Skeletal muscle satellite cell (primary cell): ENCODE data around the gene P4HB.

Experiments
- H3K27me3 ChIP-seq: 2 replicates; pipeline ENCODE4 v1.7.0; 2013; ENCODE audit warnings: low read length; ENCODE audit not compliant: control insufficient read depth, insufficient read depth
- H3K36me3 ChIP-seq: 2 replicates; pipeline ENCODE4 v1.7.0; 2013; ENCODE audit warnings: mild to moderate bottlenecking, control low read depth, low read length; ENCODE audit not compliant: insufficient read depth
- H3K4me1 ChIP-seq: 2 replicates; pipeline ENCODE4 v1.7.0; 2013; ENCODE audit warnings: low read length; ENCODE audit not compliant: control insufficient read depth, insufficient read depth
- H3K4me2 ChIP-seq: 2 replicates; pipeline ENCODE4 v1.7.0; 2013; ENCODE audit warnings: mild to moderate bottlenecking, low read length
- H3K4me3 ChIP-seq: 2 replicates; pipeline ENCODE4 v1.7.0; 2013; ENCODE audit warnings: low read length
- H3K9ac ChIP-seq: 2 replicates; pipeline ENCODE4 v1.7.0; 2013; ENCODE audit warnings: mild to moderate bottlenecking, low read depth, low read length, moderate library complexity
- H3K9me3 ChIP-seq: replicated peaks from 2 replicates; pipeline ENCODE4 v1.7.0; 2013; ENCODE audit warnings: mild to moderate bottlenecking, control low read depth, low read length

Gene P4HB

GRCh38 chr17:81889602-81890001, 29.3 kb upstream of the P4HB start:
- H3K36me3 ChIP-seq = peaks cover 54% of the 10 kb centered on the region
- H3K9me3 ChIP-seq = no peaks in the 10 kb centered on the region
- peak overlapping the region; percentile 98 for H3K4me3 ChIP-seq
- H3K4me2 ChIP-seq = peak overlapping the region; percentile 98
- peak overlapping the region; percentile 97 for H3K9ac ChIP-seq
- peaks cover 46% of the 10 kb centered on the region for H3K4me1 ChIP-seq
- H3K27me3 ChIP-seq = no peaks in the 10 kb centered on the region

GRCh38 chr17:81888988-81889595, 28.8 kb upstream of the P4HB start:
- Histone ChIP-seq H3K4me2 (peak overlapping the region; percentile 98), H3K36me3 (peaks cover 53% of the 10 kb centered on the region), H3K9ac (no peak overlapping the region), H3K9me3 (no peaks in the 10 kb centered on the region), H3K4me3 (no peak overlapping the region), H3K4me1 (peaks cover 51% of the 10 kb centered on the region), H3K27me3 (no peaks in the 10 kb centered on the region)

- H3K36me3 ChIP-seq = peaks cover 55% of the 10 kb centered on the region
- no peak overlapping the region for H3K4me2 ChIP-seq
- H3K9me3 ChIP-seq = no peaks in the 10 kb centered on the region
- H3K4me3 ChIP-seq = no peak overlapping the region
- no peak overlapping the region for H3K9ac ChIP-seq
- H3K27me3 ChIP-seq = no peaks in the 10 kb centered on the region
- H3K4me1 ChIP-seq = peaks cover 52% of the 10 kb centered on the region
These were observed 28.0 kb upstream of the P4HB start for GRCh38 chr17:81888105-81888987.

- Histone ChIP-seq H3K4me1 (peaks cover 48% of the 10 kb centered on the region), H3K4me3 (no peak overlapping the region), H3K36me3 (peaks cover 65% of the 10 kb centered on the region), H3K4me2 (peak overlapping the region; percentile 45), H3K9me3 (no peaks in the 10 kb centered on the region), H3K27me3 (no peaks in the 10 kb centered on the region), H3K9ac (no peak overlapping the region)
These were observed 25.7 kb upstream of the P4HB start for GRCh38 chr17:81885869-81886548.

- peaks cover 67% of the 10 kb centered on the region for H3K36me3 ChIP-seq
These were observed 25.1 kb upstream of the P4HB start for GRCh38 chr17:81885454-81885853.

GRCh38 chr17:81884968-81885367, 24.6 kb upstream of the P4HB start:
- Histone ChIP-seq H3K9ac (no peak overlapping the region), H3K36me3 (peaks cover 65% of the 10 kb centered on the region), H3K4me2 (peak overlapping the region; percentile 6), H3K27me3 (no peaks in the 10 kb centered on the region), H3K9me3 (no peaks in the 10 kb centered on the region), H3K4me3 (no peak overlapping the region), H3K4me1 (peaks cover 42% of the 10 kb centered on the region)

More at GRCh38 chr17:81885454-81885853, 25.1 kb upstream of the P4HB start:
- Histone ChIP-seq H3K27me3 (no peaks in the 10 kb centered on the region), H3K4me3 (no peak overlapping the region), H3K9ac (no peak overlapping the region), H3K4me1 (peaks cover 47% of the 10 kb centered on the region), H3K9me3 (no peaks in the 10 kb centered on the region), H3K4me2 (peak overlapping the region; percentile 29)

- Histone ChIP-seq H3K4me1 (peaks cover 38% of the 10 kb centered on the region), H3K9ac (no peak overlapping the region), H3K4me2 (peak overlapping the region; percentile 6), H3K27me3 (no peaks in the 10 kb centered on the region), H3K4me3 (no peak overlapping the region), H3K36me3 (peaks cover 64% of the 10 kb centered on the region), H3K9me3 (no peaks in the 10 kb centered on the region)
These were observed 24.2 kb upstream of the P4HB start for GRCh38 chr17:81884520-81884919.

- Histone ChIP-seq H3K9ac (no peak overlapping the region), H3K36me3 (peaks cover 40% of the 10 kb centered on the region), H3K4me3 (no peak overlapping the region), H3K27me3 (no peaks in the 10 kb centered on the region), H3K4me2 (no peak overlapping the region), H3K4me1 (peaks cover 1% of the 10 kb centered on the region), H3K9me3 (no peaks in the 10 kb centered on the region)
These were observed 18.8 kb upstream of the P4HB start for GRCh38 chr17:81879121-81879520.

GRCh38 chr17:81878294-81878693, 18.0 kb upstream of the P4HB start:
- Histone ChIP-seq H3K9me3 (no peaks in the 10 kb centered on the region), H3K9ac (no peak overlapping the region), H3K4me1 (no peaks in the 10 kb centered on the region), H3K4me2 (no peak overlapping the region), H3K4me3 (no peak overlapping the region), H3K36me3 (peaks cover 37% of the 10 kb centered on the region), H3K27me3 (no peaks in the 10 kb centered on the region)

GRCh38 chr17:81877569-81877968, 17.2 kb upstream of the P4HB start:
- Histone ChIP-seq H3K4me3 (no peak overlapping the region), H3K4me2 (no peak overlapping the region), H3K36me3 (peaks cover 34% of the 10 kb centered on the region), H3K9ac (no peak overlapping the region), H3K9me3 (no peaks in the 10 kb centered on the region), H3K27me3 (no peaks in the 10 kb centered on the region), H3K4me1 (peaks cover 5% of the 10 kb centered on the region)

GRCh38 chr17:81871387-81872230, 11.3 kb upstream of the P4HB start:
- Histone ChIP-seq H3K36me3 (peaks cover 29% of the 10 kb centered on the region), H3K9me3 (no peaks in the 10 kb centered on the region), H3K27me3 (no peaks in the 10 kb centered on the region), H3K4me2 (peak overlapping the region; percentile 100), H3K4me3 (peak overlapping the region; percentile 75), H3K4me1 (peaks cover 51% of the 10 kb centered on the region), H3K9ac (peak overlapping the region; percentile 95)
